Heart right ventricle (tissue), 16 donors: ENCODE measurements around the gene HOXA2. TPM values are rescaled to one million over a fixed set of nuclear protein-coding genes. Genes with fewer than 3 reads are reported as not detected.

Experiments used
- ATAC-seq, 8 donors: fragments of 200-7000 bp; cut with Tn5 transposase; one replicate each; pipeline ENCODE4 v1.9.1; 2020; ENCODE audit warnings: mild to moderate bottlenecking in 8 of 8, moderate library complexity in 8 of 8, moderate number of reproducible peaks in 1 of 8
- DNase-seq, 2 donors: peaks; one replicate each; pipeline ENCODE4 v3.0.0-alpha.2; 2020
- H3K27ac ChIP-seq, 10 donors: fragments of 200-600 bp; sonication (generic) in 2 of 10; one replicate each; pipeline versions ENCODE4 v1.5.0 to v1.8.0; 2020 to 2022; ENCODE audit warnings: mild to moderate bottlenecking in 3 of 10
- H3K27me3 ChIP-seq, 7 donors: fragments of 200-600 bp; one replicate each; pipeline ENCODE4 v1.8.0; 2021 to 2022; ENCODE audit warnings: mild to moderate bottlenecking in 2 of 7
- H3K36me3 ChIP-seq, 9 donors: fragments of 200-600 bp; sonication (generic) in 1 of 9; one replicate each; pipeline versions ENCODE4 v1.5.0 to v1.8.0; 2020 to 2022; ENCODE audit warnings: mild to moderate bottlenecking in 2 of 9
- H3K4me1 ChIP-seq, 9 donors: fragments of 200-600 bp; sonication (generic) in 1 of 9; one replicate each; pipeline versions ENCODE4 v1.5.0 to v1.8.0; 2020 to 2022; ENCODE audit warnings: mild to moderate bottlenecking in 4 of 9
- H3K4me3 ChIP-seq, 10 donors: fragments of 200-600 bp; sonication (generic) in 2 of 10; one replicate each; pipeline versions ENCODE4 v1.5.0 to v1.8.0; 2020 to 2022; ENCODE audit warnings: mild to moderate bottlenecking in 7 of 10, moderate library complexity in 2 of 10
- H3K9me3 ChIP-seq, 11 donors: fragments of 200-600 bp in 10 of 11; sonication (generic) in 2 of 11; one replicate each; pipeline versions ENCODE4 v1.5.0 to v1.8.0; 2013 to 2022; ENCODE audit warnings: mild to moderate bottlenecking in 2 of 11, control low read depth in 1 of 11, moderate library complexity in 1 of 11
- CTCF ChIP-seq, 9 donors: fragments of 200-600 bp; sonication (generic) in 2 of 9; IDR thresholded peaks; one replicate each; pipeline versions ENCODE4 v1.5.0 to v1.8.0; 2021 to 2022; ENCODE audit warnings: antibody characterized with exemption in 9 of 9, mild to moderate bottlenecking in 5 of 9, moderate library complexity in 1 of 9
- WGBS, 2 donors: extraction: QIAGEN DNeasy Blood & Tissue Kit; methylation state at CpG; one replicate each; pipeline ENCODE4 v1.1.7; 2013; ENCODE audit warnings: inconsistent platforms in 1 of 2; 5-methylcytosine and 5-hydroxymethylcytosine counted together
- intact Hi-C, 10 donors: fragments of 100-400 bp; cut with DNase I; formaldehyde crosslinking; loops; one replicate each; pipeline versions ENCODE4 v1.11.1 to v1.14.2; 2022
- polyA plus RNA-seq, 2 donors: library from polyadenylated mRNA; stranded (reverse); fragments of 200-250 nt; gene quantifications; one replicate each; pipeline ENCODE4 v1.2.3, GENCODE V29; 2013
- total RNA-seq, 10 donors: library from RNA; stranded (reverse); fragmentation: NEBNext Ultra II Directional in 3 of 10; extraction: Animal tissue kit (Norgen Biotek cat#: 25700) in 3 of 10; gene quantifications; one replicate each; pipeline versions ENCODE4 v1.2.1 to v1.2.4, GENCODE V29; 2021 to 2023
- donor health status: Arrhythmogenic right ventricular cardiomyopathy.
- donor health status: ischemic (EF 13 %, LVEDD 7.1; RV severe dilation, severe dysfunction).
- donor health status: healthy with polysubstance abuse.
- donor health status: DM: no; HTN: yes; CAD: no.
- donor health status: DM: no; HTN: no; CAD: no.
- donor health status: ischemic (EF 25% LVEDD 6.9; RV normal size, moderate dysfunction).
- donor health status: ischemic (EF 25% LVEDD 5.7; RV mildly dilated, moderate dysfunction).
- donor health status: healthy.
- donor health status: DM: yes; HTN: yes; CAD: no.
- donor health status: Ischemic cardiomyopathy.
- donor health status: ischemic (EF 35%, LVEDD 5.7; RV mildly dilated, moderate dysfunction).
- donor health status: nonischemic (EF 11% LVEDD 7.7; RV severe dilation, severe dysfunction).
- donor health status: DM: yes; HTN: yes; CAD: no.
- donor health status: PGD.
- donor health status: ischemic (EF 29% LVEDD 5.4; RV normal size, mild dysfunction).
- donor health status: nonischemic (EF 23%, LVEDD 6.1; RV moderate dilation, normal function).

The HOXA2 gene
- total and polyA plus RNA-seq, 12 donors, result 0.10 to 0.23 (median 0.19) TPM; not detected in 8

GRCh38 chr7:27147199-27148030 is 44.9 kb upstream of the HOXA2 start, which contains the start of gene HOXA6:
TSS of gene HOXA6 (minus strand) at chr7:27147774. CDS start at chr7:27147749, 25 bp downstream.
- Histone ChIP-seq H3K27ac (no peak within 1 kb of the TSS), H3K4me3 (peak within 1 kb of the TSS in 7 of 10 donors; percentile 8 to 37 (median 31)), H3K27me3 (peaks cover 64 to 100% (median 100%) of the 10 kb centered on the region in 7 donors), H3K36me3 (no peaks in the 10 kb centered on the region), H3K4me1 (peaks cover 0 to 70% (median 46%) of the 10 kb centered on the region in 9 donors), H3K9me3 (no peaks in the 10 kb centered on the region)
- no peak for TF ChIP-seq CTCF (IDR thresholded peaks at IDR 0.05)
- DNase-seq, result no peak
- intact Hi-C loops, result no loop called here
- ATAC-seq, result no peak
- 4 to 7% methylated on average over 63 of the region's 63 CpGs for WGBS, 2 donors

GRCh38 chr7:27146491-27147198 is 44.2 kb upstream of the HOXA2 start:
- DNase-seq (no peak), ATAC-seq (no peak)
- Histone ChIP-seq H3K9me3 (no peaks in the 10 kb centered on the region), H3K27me3 (peaks cover 65 to 100% (median 100%) of the 10 kb centered on the region in 7 donors), H3K4me1 (peaks cover 0 to 73% (median 46%) of the 10 kb centered on the region in 9 donors), H3K4me3 (no peak overlapping the region), H3K27ac (no peak overlapping the region), H3K36me3 (no peaks in the 10 kb centered on the region)
- WGBS, 2 donors, result 31 to 32% methylated on average over 5 of the region's 5 CpGs
- TF ChIP-seq CTCF (IDR thresholded peaks at IDR 0.05), result no peak
- intact Hi-C loops, result no loop called here

- intact Hi-C loops, result no loop called here
- 26 to 30% methylated on average over 11 of the region's 11 CpGs for WGBS, 2 donors
- no peak for DNase-seq
Observed at GRCh38 chr7:27145914-27146412, 43.5 kb upstream of the HOXA2 start.

More at GRCh38 chr7:27145914-27146412, 43.5 kb upstream of the HOXA2 start:
- Histone ChIP-seq H3K36me3 (no peaks in the 10 kb centered on the region), H3K4me3 (no peak overlapping the region), H3K27me3 (peaks cover 65 to 100% (median 100%) of the 10 kb centered on the region in 7 donors), H3K27ac (no peak overlapping the region), H3K9me3 (no peaks in the 10 kb centered on the region), H3K4me1 (peaks cover 0 to 68% (median 41%) of the 10 kb centered on the region in 9 donors)
- ATAC-seq, result no peak
- TF ChIP-seq CTCF (IDR thresholded peaks at IDR 0.05), result no peak
